AG09309 (cell line): ENCODE measurements around the gene RASGRP4.

Experiments used
- DNase-seq: peaks from one replicate; pipeline ENCODE4 v3.0.0-alpha.2; 2010; ENCODE audit warnings: low read depth
- H3K4me3 ChIP-seq: 2 replicates; pipeline ENCODE4 v1.5.1; 2011; ENCODE audit warnings: mild to moderate bottlenecking, low read depth, low read length, moderate library complexity; ENCODE audit not compliant: control insufficient read depth
- CTCF ChIP-seq: IDR thresholded peaks from 2 replicates; pipeline ENCODE4 v1.5.1; 2011; ENCODE audit warnings: mild to moderate bottlenecking, low read depth, low read length, inconsistent platforms; ENCODE audit not compliant: insufficient read depth, control insufficient read depth; ENCODE audit errors: missing control alignments

RASGRP4 gene

GRCh38 chr19:38402967-38403674, 22.9 kb downstream of the RASGRP4 start, which contains the start of gene FAM98C:
Gene FAM98C, plus strand, starts transcription at chr19:38403093. Its CDS starts 61 bp downstream, at chr19:38403154.
- H3K4me3 ChIP-seq, result peak within 1 kb of the TSS; percentile 99
- DNase-seq, result peak; percentile 78
- TF ChIP-seq CTCF, result peak; percentile 67

GRCh38 chr19:38402623-38402966, 23.4 kb downstream of the RASGRP4 start:
- peak overlapping the region; percentile 43 for H3K4me3 ChIP-seq
- TF ChIP-seq CTCF, result no peak

DNA sequence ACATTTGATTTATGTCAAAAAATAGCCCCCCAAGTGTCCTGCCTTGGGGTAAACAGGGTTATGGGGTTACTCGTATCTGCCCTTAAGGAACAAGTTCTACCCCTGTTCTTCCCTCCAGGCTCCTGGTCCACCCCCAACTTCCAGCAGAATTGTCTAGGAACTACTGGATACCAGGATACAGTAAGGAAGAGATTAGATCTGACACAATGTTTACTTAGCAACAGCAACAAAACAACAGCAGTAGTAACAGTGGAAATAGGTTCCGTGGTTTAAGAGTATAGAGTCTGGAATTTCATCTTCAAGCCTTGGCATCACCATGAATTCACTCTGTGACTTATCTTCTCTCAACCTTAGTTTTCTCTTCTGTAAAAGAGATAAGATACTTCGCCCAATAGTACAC, 24.9 kb downstream of the RASGRP4 start:
- no peak for DNase-seq
- no peak for TF ChIP-seq CTCF
- H3K4me3 ChIP-seq, result no peak overlapping the region

More at GRCh38 chr19:38402623-38402966, 23.4 kb downstream of the RASGRP4 start:
- no peak for DNase-seq

DNA sequence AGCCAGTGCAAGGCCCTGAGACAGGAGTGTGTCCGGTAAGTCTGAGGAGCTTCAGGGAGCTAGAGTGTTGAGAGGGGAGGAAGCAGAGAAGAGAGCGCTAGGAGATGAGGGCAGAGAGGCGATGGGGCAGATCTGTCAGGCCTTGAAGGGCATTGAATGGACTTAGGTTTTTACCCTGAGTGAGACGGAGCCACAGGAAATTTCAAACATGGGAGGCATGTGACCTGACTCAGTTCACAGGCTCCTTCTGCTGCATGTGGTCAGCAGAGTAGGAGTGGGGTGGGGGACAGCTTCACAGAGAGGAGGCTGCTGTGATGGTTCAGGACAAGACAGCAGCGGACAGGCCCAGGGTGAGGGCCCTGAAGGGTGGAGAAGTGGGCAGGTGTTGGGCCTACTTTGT, 25.7 kb downstream of the RASGRP4 start:
- TF ChIP-seq CTCF, result no peak

DNA sequence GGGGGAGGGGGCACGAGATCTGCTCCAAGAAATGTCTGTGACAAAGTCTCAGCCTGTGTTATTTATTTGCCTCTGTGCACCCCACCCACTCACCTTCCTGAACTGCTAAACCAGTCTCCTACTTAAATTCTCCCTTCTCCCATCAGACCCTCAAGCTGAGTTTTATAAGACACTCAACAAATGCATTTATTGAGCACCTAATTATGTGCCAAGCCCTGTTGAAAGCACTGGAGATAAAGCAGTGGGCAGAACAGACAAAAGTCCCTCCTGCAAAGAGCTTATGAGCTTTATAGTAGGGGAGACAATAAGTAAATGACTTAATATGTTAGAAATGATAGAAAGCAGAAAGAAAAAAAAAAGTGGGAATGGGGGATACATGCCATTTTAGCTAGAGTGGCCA, 26.5 kb downstream of the RASGRP4 start:
- no peak for TF ChIP-seq CTCF
- DNase-seq, result no peak
- no peak overlapping the region for H3K4me3 ChIP-seq

More for the DNA sequence above, 25.7 kb downstream of the RASGRP4 start:
- no peak for DNase-seq
- no peak overlapping the region for H3K4me3 ChIP-seq

DNA sequence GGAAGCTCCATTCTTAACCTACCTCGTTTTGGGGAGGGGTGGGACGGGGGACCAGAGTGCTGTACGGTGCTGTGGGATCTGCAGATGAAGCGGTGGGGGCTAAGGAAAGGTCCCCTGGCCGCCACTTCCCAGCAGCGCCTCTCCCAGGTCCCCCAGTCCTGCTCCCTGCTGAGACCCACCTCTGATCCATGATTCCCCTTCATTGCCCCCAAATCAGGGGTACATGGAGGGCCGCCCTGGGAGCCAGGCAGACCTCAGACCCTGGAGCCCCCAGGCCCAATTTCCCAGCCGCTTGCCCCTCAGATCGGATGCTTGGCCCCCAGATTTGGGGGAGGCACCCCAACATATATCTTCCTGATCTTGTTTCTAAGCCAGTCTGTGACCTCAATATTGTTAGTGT, 26.9 kb downstream of the RASGRP4 start:
- TF ChIP-seq CTCF, result no peak
- DNase-seq, result no peak
- no peak overlapping the region for H3K4me3 ChIP-seq
